OCI-LY1 (cell line): ENCODE measurements around the gene CDH22.

Experiments
- EZH2 ChIP-seq: fragments of 200-600 bp; sonication (generic), shearing (Covaris generic); IDR thresholded peaks from 2 replicates; pipeline ENCODE4 v1.8.0; 2017; ENCODE audit warnings: borderline replicate concordance, mixed run types, mild to moderate bottlenecking, antibody characterized with exemption, low read length, moderate library complexity, mixed read lengths
- TF ChIP-seq, protein P1 (sequence below): fragments of 200-600 bp; sonication (generic), shearing (Covaris generic); IDR thresholded peaks from 2 replicates; pipeline ENCODE4 v1.5.1; 2017; ENCODE audit warnings: mild to moderate bottlenecking, antibody characterized with exemption, low read length, moderate library complexity, mixed read lengths

DNA sequence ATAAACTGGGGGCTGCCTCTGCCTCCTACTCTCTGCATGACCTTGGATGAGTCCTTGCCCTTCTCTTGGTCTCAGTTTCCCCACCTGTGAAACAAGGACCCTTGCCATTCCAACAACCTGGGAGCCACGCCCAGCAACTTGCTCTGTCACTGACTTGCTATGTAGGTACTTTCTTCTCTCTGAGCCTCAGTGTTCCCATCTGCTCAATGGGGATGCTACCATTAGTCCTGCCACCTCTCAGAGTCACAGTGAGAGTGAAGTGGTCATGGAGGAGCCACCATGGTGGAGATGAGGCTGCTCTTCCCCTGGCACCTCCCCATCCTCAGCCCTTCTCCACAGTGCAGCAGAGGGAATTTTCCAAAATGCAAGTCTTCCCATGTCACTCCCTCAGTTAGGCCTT is 70.6 kb downstream of the CDH22 start:
- TF ChIP-seq EZH2 = no peak
- TF ChIP-seq, protein P1, sequence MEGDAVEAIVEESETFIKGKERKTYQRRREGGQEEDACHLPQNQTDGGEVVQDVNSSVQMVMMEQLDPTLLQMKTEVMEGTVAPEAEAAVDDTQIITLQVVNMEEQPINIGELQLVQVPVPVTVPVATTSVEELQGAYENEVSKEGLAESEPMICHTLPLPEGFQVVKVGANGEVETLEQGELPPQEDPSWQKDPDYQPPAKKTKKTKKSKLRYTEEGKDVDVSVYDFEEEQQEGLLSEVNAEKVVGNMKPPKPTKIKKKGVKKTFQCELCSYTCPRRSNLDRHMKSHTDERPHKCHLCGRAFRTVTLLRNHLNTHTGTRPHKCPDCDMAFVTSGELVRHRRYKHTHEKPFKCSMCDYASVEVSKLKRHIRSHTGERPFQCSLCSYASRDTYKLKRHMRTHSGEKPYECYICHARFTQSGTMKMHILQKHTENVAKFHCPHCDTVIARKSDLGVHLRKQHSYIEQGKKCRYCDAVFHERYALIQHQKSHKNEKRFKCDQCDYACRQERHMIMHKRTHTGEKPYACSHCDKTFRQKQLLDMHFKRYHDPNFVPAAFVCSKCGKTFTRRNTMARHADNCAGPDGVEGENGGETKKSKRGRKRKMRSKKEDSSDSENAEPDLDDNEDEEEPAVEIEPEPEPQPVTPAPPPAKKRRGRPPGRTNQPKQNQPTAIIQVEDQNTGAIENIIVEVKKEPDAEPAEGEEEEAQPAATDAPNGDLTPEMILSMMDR = no peak
